Left ventricle myocardium inferior (tissue), 1 donor: ENCODE results near the gene INO80D. TPM values are rescaled to one million over a fixed set of nuclear protein-coding genes. Genes with fewer than 3 reads are reported as not detected.
"Not testable (repeated sequence)": the region's sequence is repeated elsewhere in the genome, so short reads cannot be mapped to it uniquely, and the experiment has no call there.

Source experiments
- DNase-seq: peaks from one replicate; pipeline ENCODE4 v3.0.0-alpha.2; 2020
- H3K27ac ChIP-seq: fragments of 200-600 bp; replicated peaks from 2 replicates; pipeline ENCODE4 v1.8.0; 2021
- H3K27me3 ChIP-seq: fragments of 200-600 bp; 2 replicates; pipeline ENCODE4 v1.8.0; 2021; ENCODE audit warnings: low read depth
- H3K36me3 ChIP-seq: fragments of 200-600 bp; 2 replicates; pipeline ENCODE4 v1.8.0; 2021
- H3K4me1 ChIP-seq: fragments of 200-600 bp; 2 replicates; pipeline ENCODE4 v1.8.0; 2021
- H3K4me3 ChIP-seq: fragments of 200-600 bp; 2 replicates; pipeline ENCODE4 v1.8.0; 2021; ENCODE audit warnings: mild to moderate bottlenecking, moderate library complexity
- H3K9me3 ChIP-seq: fragments of 200-600 bp; replicated peaks from 2 replicates; pipeline ENCODE4 v1.8.0; 2021
- CTCF ChIP-seq: fragments of 200-600 bp; IDR thresholded peaks from 2 replicates; pipeline ENCODE4 v1.8.0; 2021; ENCODE audit warnings: antibody characterized with exemption, mild to moderate bottlenecking, borderline replicate concordance
- intact Hi-C: fragments of 100-400 bp; cut with micrococcal nuclease; formaldehyde crosslinking; loops from one replicate; pipeline ENCODE4 v1.11.0; 2022
- total RNA-seq: library from RNA; stranded (reverse); fragmentation: NEBNext Ultra II Directional; extraction: Animal tissue kit (Norgen Biotek cat#: 25700); gene quantifications from one replicate; pipeline ENCODE4 v1.2.1, GENCODE V29; 2021
- donor health status: DM: no; HTN: yes; CAD: no; lungs with severe emphysema.

Gene INO80D
- total RNA-seq, 1 donor from 2014 or later, result 12.8 TPM

- no peak for TF ChIP-seq CTCF
- H3K36me3 ChIP-seq, result peaks cover 11% of the 10 kb centered on the region
- no peak overlapping the region for H3K4me3 ChIP-seq
- no peak overlapping the region for H3K27ac ChIP-seq
- no peaks in the 10 kb centered on the region for H3K9me3 ChIP-seq
- no peaks in the 10 kb centered on the region for H3K27me3 ChIP-seq
- DNase-seq, result no peak
- intact Hi-C loops, result no loop called here
- no peaks in the 10 kb centered on the region for H3K4me1 ChIP-seq
These were observed 19.1 kb upstream of the INO80D start for GRCh38 chr2:206105038-206105437.

- intact Hi-C loops, result not testable (repeated sequence)
These were observed 12.9 kb upstream of the INO80D start for GRCh38 chr2:206098872-206099271.

GRCh38 chr2:206098471-206098870 lies 12.5 kb upstream of the INO80D start:
- no peak overlapping the region for H3K27ac ChIP-seq
- intact Hi-C loops, result no loop called here
- H3K9me3 ChIP-seq, result no peaks in the 10 kb centered on the region
- no peaks in the 10 kb centered on the region for H3K4me1 ChIP-seq
- H3K36me3 ChIP-seq, result peaks cover 3% of the 10 kb centered on the region
- TF ChIP-seq CTCF, result no peak
- no peaks in the 10 kb centered on the region for H3K27me3 ChIP-seq
- no peak overlapping the region for H3K4me3 ChIP-seq
- DNase-seq, result no peak

More at GRCh38 chr2:206098872-206099271, 12.9 kb upstream of the INO80D start:
- H3K9me3 ChIP-seq, H3K36me3 ChIP-seq, DNase-seq, H3K27ac ChIP-seq, H3K4me3 ChIP-seq, H3K27me3 ChIP-seq, H3K4me1 ChIP-seq: not testable (repeated sequence)

DNA sequence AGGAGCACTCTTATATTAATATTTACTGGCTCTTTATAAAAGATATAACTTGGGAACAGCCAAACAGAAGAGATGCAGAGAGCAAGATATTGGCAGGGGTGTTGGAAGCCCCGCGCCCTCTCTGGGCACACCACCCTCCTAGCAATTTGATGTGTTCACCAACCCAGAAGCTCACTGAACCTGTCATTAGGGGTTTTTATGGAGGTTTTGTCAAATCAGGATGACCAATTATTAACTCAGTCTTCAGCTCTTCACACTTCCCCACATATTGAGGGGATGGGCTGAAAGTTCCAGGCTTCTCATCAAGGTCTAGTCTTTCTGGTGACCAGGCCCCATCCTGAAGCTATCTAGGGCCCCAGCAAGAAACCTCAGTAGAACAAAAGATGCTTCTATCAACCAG lies 10.9 kb upstream of the INO80D start:
- H3K36me3 ChIP-seq, result no peaks in the 10 kb centered on the region
- no peak overlapping the region for H3K4me3 ChIP-seq
- H3K4me1 ChIP-seq, result no peaks in the 10 kb centered on the region
- no peak for DNase-seq
- no peak overlapping the region for H3K27ac ChIP-seq
- intact Hi-C loops, result no loop called here
- no peaks in the 10 kb centered on the region for H3K27me3 ChIP-seq
- TF ChIP-seq CTCF, result no peak
- H3K9me3 ChIP-seq, result no peaks in the 10 kb centered on the region

- no peaks in the 10 kb centered on the region for H3K4me1 ChIP-seq
- no peak overlapping the region for H3K4me3 ChIP-seq
- no peaks in the 10 kb centered on the region for H3K27me3 ChIP-seq
- peaks cover 3% of the 10 kb centered on the region for H3K36me3 ChIP-seq
- TF ChIP-seq CTCF, result no peak
- intact Hi-C loops, result no loop called here
- no peak overlapping the region for H3K27ac ChIP-seq
- H3K9me3 ChIP-seq, result no peaks in the 10 kb centered on the region
- no peak for DNase-seq
These were observed 9.8 kb upstream of the INO80D start for GRCh38 chr2:206095536-206096332.

GRCh38 chr2:206092297-206092696 lies 6.3 kb upstream of the INO80D start:
- H3K9me3 ChIP-seq, result no peaks in the 10 kb centered on the region
- DNase-seq, result no peak
- H3K27ac ChIP-seq, result no peak overlapping the region
- peaks cover 14% of the 10 kb centered on the region for H3K36me3 ChIP-seq
- no peak for TF ChIP-seq CTCF
- H3K4me1 ChIP-seq, result peaks cover 12% of the 10 kb centered on the region
- H3K27me3 ChIP-seq, result no peaks in the 10 kb centered on the region
- no peak overlapping the region for H3K4me3 ChIP-seq
- intact Hi-C loops, result no loop called here
